ENCODE data around the gene RASSF7. TPM values are rescaled to one million over a fixed set of nuclear protein-coding genes. Genes with fewer than 3 reads are reported as not detected.

The RASSF7 gene
- polyA plus RNA-seq, 1 of the 3 experiments (the other 2 are of a cell fraction): 19.8 TPM

DNA sequence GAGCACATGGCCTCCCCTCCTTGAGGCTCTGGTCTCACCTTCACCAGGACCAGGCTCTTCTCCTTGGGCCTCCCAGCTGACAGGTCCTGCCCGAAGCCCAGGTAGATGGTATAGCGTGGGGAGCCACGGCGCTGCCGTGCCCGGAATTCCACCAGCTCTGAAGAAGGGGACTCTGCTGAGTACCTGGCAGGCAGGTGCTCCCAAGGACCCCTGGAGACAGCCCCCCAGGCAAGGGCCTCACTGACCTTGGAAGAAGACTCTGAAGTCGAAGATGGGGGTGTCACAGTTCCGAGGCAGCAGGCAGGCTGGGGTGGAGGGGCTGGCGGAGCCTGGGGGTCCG is 52.2 kb downstream of the RASSF7 start:
- Histone ChIP-seq H3K27ac (ENCODE audit: low read depth in 2 of 2, low read length in 1 of 2) (no peak overlapping the region), H3K9ac (no peak overlapping the region), H3K4me1 (ENCODE audit: control insufficient read depth in 1 of 2, insufficient read depth in 2 of 2, low read depth in 1 of 2, low read length in 1 of 2) (peaks cover 0 to 14% of the 10 kb centered on the region in 2 experiments; a peak in 1 of 4 replicates), H3K9me2 (no peaks in the 10 kb centered on the region), H3K79me2 (ENCODE audit: insufficient read depth) (peaks cover 8% of the 10 kb centered on the region; the same call in 1 of the 2 replicates), H4K20me1 (ENCODE audit: insufficient read depth) (peaks cover 31% of the 10 kb centered on the region), H3K9me3 (no peaks in the 10 kb centered on the region), H2AFZ (ENCODE audit: low read depth) (no peak overlapping the region), H3K4me2 (no peak overlapping the region), H3K36me3 (replicated peaks in 1 of 2; ENCODE audit: control insufficient read depth in 1 of 2, insufficient read depth in 2 of 2, low read length in 1 of 2) (peaks cover 20 to 55% of the 10 kb centered on the region in 2 experiments), H3K4me3 (ENCODE audit: low read depth in 2 of 2, low read length in 1 of 2) (no peak overlapping the region), H3K27me3 (ENCODE audit: insufficient read depth) (no peaks in the 10 kb centered on the region), H3F3A (replicated peaks; ENCODE audit: insufficient read depth) (peaks cover 6% of the 10 kb centered on the region)
- ChIA-PET CTCF (interaction anchor here (0.7 to 1.9 kb wide), 3 partner anchors 32 to 94 kb away, joined by 3 to 5 read pairs (median 3); no protein-coding TSS in a partner anchor), POLR2A (interaction anchor here (0.9 kb wide), 1 partner anchor 53 kb away, joined by 3 read pairs; no protein-coding TSS in a partner anchor)
- WGBS (ENCODE audit: low lambda C conversion rate): 98% methylated on average over 6 of the region's 10 CpGs
- no peak for DNase-seq
- TF ChIP-seq FOXJ3 (CRISPR knock-in tag; IDR thresholded peaks at IDR 0.05): no peak
- TF ChIP-seq RXRA (IDR thresholded peaks at IDR 0.05; ENCODE audit: borderline replicate concordance, low read depth): no peak
- TF ChIP-seq NRF1 (IDR thresholded peaks at IDR 0.05; ENCODE audit: low read depth, low read length): no peak
- TF ChIP-seq ZBTB33 (IDR thresholded peaks at IDR 0.05; ENCODE audit: borderline replicate concordance, low read depth): no peak
- TF ChIP-seq REST (IDR thresholded peaks at IDR 0.05; ENCODE audit: low read depth, low read length): no peak
- TF ChIP-seq NFIC (IDR thresholded peaks at IDR 0.05; ENCODE audit: borderline replicate concordance): no peak
- no peak for TF ChIP-seq TEAD4 (IDR thresholded peaks at IDR 0.05; ENCODE audit: borderline replicate concordance, insufficient read depth)
- no peak for TF ChIP-seq RFX5 (IDR thresholded peaks at IDR 0.05; ENCODE audit: low read length)
- TF ChIP-seq FOXM1 (IDR thresholded peaks at IDR 0.05; ENCODE audit: low read depth): no peak
- TF ChIP-seq CHD2 (IDR thresholded peaks at IDR 0.05; ENCODE audit: low read length, partially characterized antibody): no peak
- TF ChIP-seq GATA2 (CRISPR knock-in tag; IDR thresholded peaks at IDR 0.05): no peak
- TF ChIP-seq, protein P1, sequence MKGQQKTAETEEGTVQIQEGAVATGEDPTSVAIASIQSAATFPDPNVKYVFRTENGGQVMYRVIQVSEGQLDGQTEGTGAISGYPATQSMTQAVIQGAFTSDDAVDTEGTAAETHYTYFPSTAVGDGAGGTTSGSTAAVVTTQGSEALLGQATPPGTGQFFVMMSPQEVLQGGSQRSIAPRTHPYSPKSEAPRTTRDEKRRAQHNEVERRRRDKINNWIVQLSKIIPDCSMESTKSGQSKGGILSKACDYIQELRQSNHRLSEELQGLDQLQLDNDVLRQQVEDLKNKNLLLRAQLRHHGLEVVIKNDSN (IDR thresholded peaks at IDR 0.05; ENCODE audit: borderline replicate concordance, low read depth): no peak
- TF ChIP-seq CTCF (IDR thresholded peaks at IDR 0.05): no peak
- no peak for TF ChIP-seq SIN3A (IDR thresholded peaks at IDR 0.05; ENCODE audit: borderline replicate concordance, low read depth, low read length)
- no peak for TF ChIP-seq JUND (IDR thresholded peaks at IDR 0.05)
- TF ChIP-seq EP300 (IDR thresholded peaks at IDR 0.05; ENCODE audit: borderline replicate concordance in 1 of 2, low read depth in 1 of 2, low read length in 1 of 2): no peak
- no peak for TF ChIP-seq IRF3 (IDR thresholded peaks at IDR 0.05; ENCODE audit: low read depth, low read length)
- no peak for TF ChIP-seq MEF2A (IDR thresholded peaks at IDR 0.05; ENCODE audit: borderline replicate concordance, low read depth)
